ENCODE measurements around the gene LCN2.
"Not testable (repeated sequence)": the region's sequence is repeated elsewhere in the genome, so short reads cannot be mapped to it uniquely, and the experiment has no call there.

LCN2 gene

GRCh38 chr9:128178806-128179431 lies 29.7 kb downstream of the LCN2 start:
- Histone ChIP-seq H3K9me3 (ENCODE audit: low read depth, low read length) (no peaks in the 10 kb centered on the region), H3K36me3 (ENCODE audit: insufficient read depth, low read length) (peaks cover 55% of the 10 kb centered on the region), H3K4me3 (no peak overlapping the region), H3K9ac (ENCODE audit: insufficient read length) (no peak overlapping the region), H3K27ac (no peak overlapping the region)
- DNase-seq (ENCODE audit: low read depth, low spot score): no peak
- TF ChIP-seq EZH2 (IDR thresholded peaks at IDR 0.05) (no peak), FOXP2 (optimal IDR thresholded peaks at IDR 0.05; ENCODE audit: control extremely low read depth, extremely low read length, insufficient read depth) (no peak), POLR2AphosphoS5 (IDR thresholded peaks at IDR 0.05; ENCODE audit: borderline replicate concordance, low read depth, low read length) (no peak)

GRCh38 chr9:128180001-128180400 lies 30.7 kb downstream of the LCN2 start:
- DNase-seq (ENCODE audit: low read depth, low spot score): no peak
- TF ChIP-seq FOXP2 (optimal IDR thresholded peaks at IDR 0.05; ENCODE audit: control extremely low read depth, extremely low read length, insufficient read depth): no peak
- no peak for TF ChIP-seq EZH2 (IDR thresholded peaks at IDR 0.05)
- TF ChIP-seq POLR2AphosphoS5 (IDR thresholded peaks at IDR 0.05; ENCODE audit: borderline replicate concordance, low read depth, low read length): no peak
- Histone ChIP-seq H3K9ac (ENCODE audit: insufficient read length) (no peak overlapping the region), H3K27ac (no peak overlapping the region), H3K36me3 (ENCODE audit: insufficient read depth, low read length) (peaks cover 54% of the 10 kb centered on the region), H3K9me3 (ENCODE audit: low read depth, low read length) (no peaks in the 10 kb centered on the region), H3K4me3 (no peak overlapping the region)

DNA sequence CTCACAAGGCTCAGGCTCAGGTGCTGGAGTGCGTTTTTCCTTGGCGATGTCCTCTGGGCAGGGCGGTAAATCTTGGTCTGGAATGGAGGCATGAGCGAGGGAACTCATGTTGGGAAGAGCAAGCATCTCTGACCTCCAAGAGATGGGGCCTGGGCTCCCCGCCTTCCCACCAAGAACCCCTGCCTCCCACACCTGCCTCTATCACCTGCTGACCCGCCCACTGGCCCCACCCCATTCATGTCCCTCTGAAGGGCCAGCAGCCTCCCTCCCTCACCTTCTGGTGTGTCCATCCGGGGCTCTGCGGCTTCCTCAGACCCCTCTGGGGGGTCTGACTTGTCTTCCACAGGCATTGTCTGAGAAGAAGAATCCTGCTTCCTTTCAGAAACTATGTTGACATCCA lies 31.2 kb downstream of the LCN2 start:
- Histone ChIP-seq H3K9me3 (ENCODE audit: low read depth, low read length) (no peaks in the 10 kb centered on the region), H3K4me3 (no peak overlapping the region), H3K36me3 (ENCODE audit: insufficient read depth, low read length) (peaks cover 50% of the 10 kb centered on the region), H3K27ac (no peak overlapping the region), H3K9ac (ENCODE audit: insufficient read length) (no peak overlapping the region)
- no peak for DNase-seq (ENCODE audit: low read depth, low spot score)
- TF ChIP-seq FOXP2 (optimal IDR thresholded peaks at IDR 0.05; ENCODE audit: control extremely low read depth, extremely low read length, insufficient read depth) (no peak), EZH2 (IDR thresholded peaks at IDR 0.05) (no peak), POLR2AphosphoS5 (IDR thresholded peaks at IDR 0.05; ENCODE audit: borderline replicate concordance, low read depth, low read length) (no peak)

- H3K9me3 ChIP-seq (ENCODE audit: low read depth, low read length); H3K4me3 ChIP-seq; DNase-seq (ENCODE audit: low read depth, low spot score); H3K27ac ChIP-seq; H3K9ac ChIP-seq (ENCODE audit: insufficient read length): not testable (repeated sequence)
- H3K36me3 ChIP-seq (ENCODE audit: insufficient read depth, low read length): peaks cover 40% of the 10 kb centered on the region
Measured at GRCh38 chr9:128181480-128181879, 32.2 kb downstream of the LCN2 start.

DNA sequence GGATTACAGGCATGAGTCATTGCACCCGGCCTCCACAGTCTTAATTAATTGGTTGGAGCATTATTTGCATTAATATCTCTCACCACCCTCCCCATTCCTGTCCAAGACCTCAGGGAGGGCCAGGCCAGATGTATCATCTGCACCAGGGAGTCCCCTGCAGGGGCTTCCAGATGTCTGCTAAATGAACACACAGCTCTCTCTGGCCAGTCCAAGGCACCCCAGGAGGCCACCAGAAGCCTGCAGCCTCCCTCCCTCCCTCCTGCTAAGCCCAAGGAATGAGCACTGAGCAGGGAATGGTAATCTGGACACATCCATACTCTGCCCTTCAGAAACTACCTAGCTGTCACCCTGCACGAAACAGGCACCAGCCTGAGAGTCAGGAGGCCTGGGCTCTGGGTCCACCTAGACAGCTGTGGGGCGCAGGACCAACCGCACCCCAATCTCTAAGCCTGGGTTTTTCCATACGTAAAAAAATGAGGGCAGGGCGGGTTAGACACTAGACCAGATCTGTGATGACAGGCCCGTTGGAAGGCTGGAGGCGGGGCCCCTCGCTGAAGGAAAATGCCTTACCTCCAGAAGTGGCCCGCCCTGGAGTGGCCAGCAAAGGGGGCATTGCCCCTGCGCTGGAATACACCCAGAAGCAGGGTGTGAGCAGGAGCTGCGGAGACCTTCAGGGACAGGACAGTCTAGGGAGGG lies 33.8 kb downstream of the LCN2 start:
- Histone ChIP-seq H3K36me3 (ENCODE audit: insufficient read depth, low read length) (peaks cover 38% of the 10 kb centered on the region), H3K27ac (no peak overlapping the region), H3K9me3 (ENCODE audit: low read depth, low read length) (no peaks in the 10 kb centered on the region), H3K4me3 (no peak overlapping the region), H3K9ac (ENCODE audit: insufficient read length) (no peak overlapping the region)
- TF ChIP-seq POLR2AphosphoS5 (IDR thresholded peaks at IDR 0.05; ENCODE audit: borderline replicate concordance, low read depth, low read length): no peak
- TF ChIP-seq EZH2 (IDR thresholded peaks at IDR 0.05): no peak
- TF ChIP-seq FOXP2 (optimal IDR thresholded peaks at IDR 0.05; ENCODE audit: control extremely low read depth, extremely low read length, insufficient read depth): no peak
- no peak for DNase-seq (ENCODE audit: low read depth, low spot score)

DNA sequence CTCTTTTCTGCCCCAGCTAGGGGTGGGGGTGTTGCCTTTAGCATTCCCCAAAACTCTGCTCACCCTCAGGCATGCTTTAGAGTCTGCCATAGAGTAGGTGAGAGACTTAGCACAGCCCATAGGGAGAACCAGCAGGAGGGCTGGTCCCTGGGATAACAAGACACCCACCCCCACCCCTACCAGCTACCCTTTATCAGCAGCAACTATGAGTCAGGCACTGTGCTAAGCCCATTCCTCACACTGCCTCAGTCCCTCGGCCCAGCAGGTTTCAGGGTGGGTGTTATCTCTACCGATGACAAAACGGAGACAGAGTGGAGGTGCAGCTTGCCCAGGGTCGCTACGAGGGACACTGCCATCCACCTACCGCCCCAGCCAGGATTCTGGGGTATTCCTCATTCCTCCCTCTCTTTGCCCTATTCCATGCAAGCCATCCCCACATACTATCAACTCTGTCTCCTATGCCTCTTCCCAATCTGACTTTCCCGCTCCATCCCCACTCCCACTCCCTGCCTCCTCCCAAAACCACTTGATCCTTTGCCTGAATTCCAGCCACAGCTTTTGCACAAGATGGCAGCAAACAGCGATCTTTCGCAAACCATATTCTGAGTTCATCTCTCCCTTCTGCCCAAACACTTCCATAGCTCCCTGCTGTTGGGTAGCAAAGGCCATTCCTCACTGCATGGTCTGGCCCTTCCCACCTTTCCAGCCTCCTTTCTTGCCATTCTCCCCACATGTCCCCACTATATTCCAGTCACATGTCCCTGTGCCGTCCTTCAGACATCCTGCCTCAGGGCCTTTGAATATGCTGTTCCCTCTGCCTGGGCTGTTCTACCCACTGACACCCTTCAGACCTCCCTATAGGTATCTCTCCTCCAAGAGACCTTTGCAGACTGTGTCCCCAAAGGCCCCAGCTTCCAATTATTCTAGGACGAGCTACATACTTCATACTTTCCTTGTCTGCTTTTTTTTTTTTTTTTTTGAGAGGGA lies 37.0 kb downstream of the LCN2 start:
- H3K9me3 ChIP-seq (ENCODE audit: low read depth, low read length): no peaks in the 10 kb centered on the region
- TF ChIP-seq EZH2 (IDR thresholded peaks at IDR 0.05): no peak
- no peak for TF ChIP-seq FOXP2 (optimal IDR thresholded peaks at IDR 0.05; ENCODE audit: control extremely low read depth, extremely low read length, insufficient read depth)
- no peak for TF ChIP-seq POLR2AphosphoS5 (IDR thresholded peaks at IDR 0.05; ENCODE audit: borderline replicate concordance, low read depth, low read length)
- peaks cover 23% of the 10 kb centered on the region for H3K36me3 ChIP-seq (ENCODE audit: insufficient read depth, low read length)
- H3K27ac ChIP-seq: no peak overlapping the region
- H3K9ac ChIP-seq (ENCODE audit: insufficient read length): no peak overlapping the region
- no peak overlapping the region for H3K4me3 ChIP-seq
- no peak for DNase-seq (ENCODE audit: low read depth, low spot score)

DNA sequence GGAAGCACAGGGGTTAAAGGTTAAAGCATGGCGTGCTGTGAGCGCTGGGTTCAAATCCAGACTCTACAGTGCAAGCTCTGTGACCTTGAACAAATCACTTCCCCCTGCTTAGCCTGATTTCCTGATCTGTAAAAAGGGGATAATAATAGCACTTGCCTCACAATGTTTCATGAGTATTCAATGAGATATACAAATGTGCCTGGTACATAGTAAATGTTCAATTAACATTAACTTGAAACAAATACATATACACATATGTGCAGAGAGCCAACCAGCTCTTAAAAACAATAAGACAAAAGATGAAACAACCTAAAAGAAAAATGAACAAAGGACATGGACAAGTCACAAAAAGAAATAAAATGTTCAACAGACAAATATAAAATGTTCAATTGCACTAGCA lies 38.1 kb downstream of the LCN2 start:
- DNase-seq (ENCODE audit: low read depth, low spot score): no peak
- no peak overlapping the region for H3K27ac ChIP-seq
- no peak overlapping the region for H3K9ac ChIP-seq (ENCODE audit: insufficient read length)
- no peak overlapping the region for H3K4me3 ChIP-seq
- peaks cover 23% of the 10 kb centered on the region for H3K36me3 ChIP-seq (ENCODE audit: insufficient read depth, low read length)
- no peaks in the 10 kb centered on the region for H3K9me3 ChIP-seq (ENCODE audit: low read depth, low read length)
- TF ChIP-seq POLR2AphosphoS5 (IDR thresholded peaks at IDR 0.05; ENCODE audit: borderline replicate concordance, low read depth, low read length) (no peak), FOXP2 (optimal IDR thresholded peaks at IDR 0.05; ENCODE audit: control extremely low read depth, extremely low read length, insufficient read depth) (no peak), EZH2 (IDR thresholded peaks at IDR 0.05) (no peak)

DNA sequence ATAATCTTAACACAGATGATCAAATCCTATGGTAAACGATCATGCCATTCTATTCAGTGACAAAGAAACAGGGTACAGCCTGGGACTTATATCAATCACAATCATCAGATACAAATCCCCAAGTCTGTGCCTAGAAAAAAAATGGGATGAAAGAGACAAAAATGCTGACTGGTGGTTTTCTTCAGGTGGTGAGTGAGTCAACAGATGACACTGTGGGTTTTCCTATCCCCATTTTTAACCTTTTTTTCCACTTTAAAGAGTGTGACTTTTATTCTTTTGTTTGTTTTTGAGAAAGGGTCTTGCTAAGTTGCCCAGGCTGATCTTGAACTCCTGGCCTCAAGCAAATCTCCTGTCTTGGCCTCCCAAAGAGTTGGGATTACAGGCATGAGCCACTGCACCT lies 39.0 kb downstream of the LCN2 start:
- no peaks in the 10 kb centered on the region for H3K9me3 ChIP-seq (ENCODE audit: low read depth, low read length)
- no peak overlapping the region for H3K4me3 ChIP-seq
- no peak overlapping the region for H3K9ac ChIP-seq (ENCODE audit: insufficient read length)
- no peak for DNase-seq (ENCODE audit: low read depth, low spot score)
- TF ChIP-seq EZH2 (IDR thresholded peaks at IDR 0.05) (no peak), POLR2AphosphoS5 (IDR thresholded peaks at IDR 0.05; ENCODE audit: borderline replicate concordance, low read depth, low read length) (no peak), FOXP2 (optimal IDR thresholded peaks at IDR 0.05; ENCODE audit: control extremely low read depth, extremely low read length, insufficient read depth) (no peak)
- H3K27ac ChIP-seq: peak overlapping the region; percentile 25; the same call in 1 of the 2 replicates
- H3K36me3 ChIP-seq (ENCODE audit: insufficient read depth, low read length): peaks cover 20% of the 10 kb centered on the region

Measured in SK-N-MC (cell line).